A549 treated with RU486 at 1 μM for 4 hours (cell line): Measurements from ENCODE around the gene KRTAP6-3. TPM values are rescaled to one million over a fixed set of nuclear protein-coding genes. Genes with fewer than 3 reads are reported as not detected.

Experiments
- total RNA-seq: library from RNA; stranded (reverse); fragments of 200-300 nt; extraction: Qiagen RNA extraction; gene quantifications from 5 replicates; pipeline ENCODE4 v1.2.3, GENCODE V29; 2022; ENCODE audit warnings: low read depth

KRTAP6-3 gene, protein sequence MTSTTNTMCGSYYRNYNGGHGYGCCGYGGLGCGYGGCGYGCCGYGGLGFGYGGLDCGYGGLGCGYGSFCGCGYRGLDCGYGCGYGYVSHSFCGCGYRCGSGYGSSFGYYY
- total RNA-seq, result not detected in 5 replicates

DNA sequence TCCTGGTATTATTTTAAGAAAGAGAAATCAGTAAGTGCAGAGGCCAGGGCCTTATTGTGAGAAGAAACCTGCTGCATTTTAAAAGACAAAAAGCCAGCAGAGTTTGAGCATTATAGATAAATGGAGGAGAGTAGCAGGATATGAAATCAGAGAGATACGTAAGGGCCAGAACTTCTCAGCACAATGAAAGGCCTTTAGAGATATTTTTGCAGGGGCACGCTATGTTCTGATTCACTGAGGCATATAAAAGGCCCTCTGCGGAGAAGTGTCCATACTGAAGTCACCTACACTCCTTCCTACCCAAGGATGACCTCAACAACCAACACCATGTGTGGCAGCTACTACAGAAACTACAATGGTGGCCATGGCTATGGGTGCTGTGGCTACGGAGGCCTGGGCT lies at the start of gene KRTAP6-3:
Gene KRTAP6-3 (plus strand): TSS at position 301 of the 400 bp plus-strand sequence. CDS start 6 bp downstream, at position 307.

DNA sequence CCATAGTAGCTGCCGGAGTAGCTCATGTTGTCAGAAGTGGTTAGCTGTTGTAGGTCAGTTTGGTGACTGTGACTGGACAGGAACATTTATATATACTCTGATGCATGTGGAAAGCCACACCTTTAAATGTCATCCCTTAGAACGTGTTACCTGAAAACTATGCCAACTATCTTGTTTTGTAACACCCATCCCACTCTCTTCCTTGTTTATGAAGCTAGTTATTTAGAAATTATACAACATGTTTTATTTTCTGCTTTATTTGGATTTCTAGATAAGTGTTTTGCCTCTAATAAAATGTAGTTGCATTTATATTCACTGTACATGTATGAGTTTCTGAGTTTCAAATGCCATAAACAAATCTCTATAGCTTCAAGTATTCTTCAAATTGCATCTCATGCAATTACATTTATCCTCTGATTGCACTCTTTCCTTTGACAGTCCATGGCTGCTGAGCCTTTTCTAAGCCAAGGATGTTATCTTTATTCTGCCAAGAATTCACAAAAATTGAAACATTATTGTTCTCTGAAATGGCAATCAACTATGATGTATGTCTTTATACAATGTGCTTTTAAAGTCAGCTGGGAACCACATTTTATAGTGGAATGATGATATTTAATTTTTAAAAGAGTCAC lies 30.9 kb upstream of the KRTAP6-3 start, which contains the start of gene KRTAP19-7:
Gene KRTAP19-7 (minus strand): TSS at position 51 of the 632 bp plus-strand sequence. CDS start 25 bp downstream, at position 26.

DNA sequence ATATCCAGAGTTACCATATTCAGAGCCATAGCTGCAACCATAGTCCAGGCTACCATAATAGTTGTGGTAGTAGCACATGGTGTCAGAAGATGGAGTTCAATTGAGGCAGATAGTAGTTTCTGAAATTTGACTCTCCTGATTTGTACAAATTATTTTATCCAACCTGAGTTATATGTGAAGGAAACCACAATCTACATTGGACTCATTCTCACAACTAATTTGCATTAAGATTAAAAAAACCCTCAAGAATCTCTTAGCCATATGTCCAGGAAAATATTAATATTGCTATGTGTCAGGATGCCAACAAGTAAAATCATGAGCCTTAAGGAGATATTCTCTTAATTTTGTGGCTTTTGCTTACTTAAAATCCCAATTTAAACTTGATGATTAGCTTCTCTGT lies 1.9 kb upstream of the KRTAP6-3 start, which contains the start of gene KRTAP22-2:
Gene KRTAP22-2 (minus strand): TSS at position 101 of the 400 bp plus-strand sequence.

DNA sequence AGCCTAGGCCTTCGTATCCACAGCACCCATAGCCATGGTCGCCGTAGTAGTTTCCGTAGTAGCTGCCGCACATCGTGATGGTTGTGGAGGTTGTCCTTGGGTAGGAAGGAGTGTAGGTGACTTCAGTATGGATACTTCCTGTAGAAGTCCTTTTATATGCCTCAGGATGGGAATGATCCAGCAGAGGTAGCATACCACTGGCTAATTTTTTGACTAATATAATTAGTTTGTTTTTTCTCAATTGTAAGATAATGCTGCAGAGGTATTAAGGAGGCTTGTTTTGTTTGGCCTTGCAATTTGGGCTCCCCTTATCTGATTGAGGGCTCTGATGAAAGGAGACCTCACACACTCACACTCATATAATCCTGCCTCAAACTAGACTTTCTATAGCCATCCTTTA lies 6.6 kb downstream of the KRTAP6-3 start, which contains the start of gene KRTAP6-2:
Gene KRTAP6-2 (minus strand): TSS at position 101 of the 400 bp plus-strand sequence. CDS start 28 bp downstream, at position 73.

DNA sequence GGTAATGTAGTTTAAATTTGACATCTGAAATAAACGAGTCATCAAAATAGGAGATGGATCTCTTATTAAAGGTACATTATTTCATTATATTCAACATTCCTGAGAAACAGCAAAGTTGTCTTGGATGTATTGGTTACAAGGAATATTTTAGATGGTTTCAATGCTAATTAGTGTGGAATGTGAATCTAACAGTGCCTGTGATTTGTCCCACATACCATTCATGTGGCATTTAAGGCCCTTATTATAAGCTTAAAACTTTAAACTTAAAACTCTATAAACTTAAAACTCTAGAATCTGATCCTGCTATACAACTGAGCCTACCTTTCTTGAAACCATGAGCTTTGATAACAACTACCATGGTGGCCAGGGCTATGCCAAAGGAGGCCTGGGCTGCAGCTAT lies 8.5 kb downstream of the KRTAP6-3 start, which contains the start of gene KRTAP22-1:
Gene KRTAP22-1 (plus strand): TSS at position 301 of the 400 bp plus-strand sequence.

DNA sequence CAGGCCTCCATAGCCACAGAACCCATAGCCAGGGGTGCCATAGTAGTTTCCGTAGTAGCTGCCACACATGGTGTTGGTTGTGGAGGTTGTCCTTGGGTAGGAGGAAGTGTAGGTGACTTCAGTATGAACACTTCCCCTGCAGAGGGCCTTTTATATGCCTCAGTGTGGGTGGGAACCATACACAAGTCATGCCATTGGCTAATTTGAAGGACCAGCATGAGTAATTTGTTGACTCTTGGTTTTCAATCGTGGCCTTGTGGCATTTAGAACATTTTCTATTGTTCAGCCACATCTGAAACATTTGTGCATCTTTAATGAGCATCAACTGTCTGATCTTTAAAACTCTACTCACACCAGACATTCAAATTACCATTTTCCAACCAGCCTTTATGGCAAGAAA lies 21.6 kb downstream of the KRTAP6-3 start, which contains the start of gene KRTAP6-1:
Gene KRTAP6-1 (minus strand): TSS at position 95 of the 400 bp plus-strand sequence. CDS start 26 bp downstream, at position 69.

DNA sequence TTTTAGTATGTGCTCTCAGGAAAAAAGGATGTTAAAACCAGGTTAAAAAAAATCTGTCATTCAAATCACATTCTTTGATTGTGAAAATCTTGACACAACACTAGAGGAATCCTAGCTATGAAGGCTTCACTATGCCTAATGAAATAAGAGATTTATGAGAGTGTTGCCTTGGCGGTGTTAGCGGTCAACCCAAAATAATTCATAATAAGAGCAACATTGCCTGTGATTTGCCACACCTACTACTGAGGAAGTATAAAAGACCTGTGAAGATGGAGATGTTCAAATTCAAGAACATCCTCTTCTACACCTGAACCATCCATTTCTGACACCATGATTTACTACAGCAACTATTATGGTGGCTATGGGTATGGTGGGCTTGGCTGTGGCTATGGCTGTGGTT lies 23.9 kb downstream of the KRTAP6-3 start, which contains the start of gene KRTAP20-1:
Gene KRTAP20-1 (plus strand): TSS at position 301 of the 400 bp plus-strand sequence. CDS start 30 bp downstream, at position 331.

DNA sequence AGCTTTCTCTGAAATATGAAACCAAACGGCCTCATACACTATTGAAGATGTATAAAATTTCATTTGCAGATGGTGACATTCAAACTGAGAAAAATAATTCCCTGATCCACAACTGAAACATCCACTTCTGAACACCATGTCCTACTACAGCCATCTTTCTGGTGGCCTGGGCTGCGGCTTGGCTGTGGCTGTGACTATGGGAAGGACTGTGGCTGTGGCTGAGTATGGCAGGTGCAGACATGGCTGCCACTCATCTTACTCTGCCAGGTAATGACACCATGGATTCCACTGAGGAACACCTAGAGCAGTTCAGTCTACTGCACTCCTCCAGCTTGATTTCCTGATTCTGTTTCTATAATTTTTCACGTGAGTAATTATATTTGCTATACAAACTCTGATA lies 28.3 kb downstream of the KRTAP6-3 start, which contains the start of gene KRTAP20-4:
Gene KRTAP20-4 (plus strand): TSS at position 106 of the 400 bp plus-strand sequence.

DNA sequence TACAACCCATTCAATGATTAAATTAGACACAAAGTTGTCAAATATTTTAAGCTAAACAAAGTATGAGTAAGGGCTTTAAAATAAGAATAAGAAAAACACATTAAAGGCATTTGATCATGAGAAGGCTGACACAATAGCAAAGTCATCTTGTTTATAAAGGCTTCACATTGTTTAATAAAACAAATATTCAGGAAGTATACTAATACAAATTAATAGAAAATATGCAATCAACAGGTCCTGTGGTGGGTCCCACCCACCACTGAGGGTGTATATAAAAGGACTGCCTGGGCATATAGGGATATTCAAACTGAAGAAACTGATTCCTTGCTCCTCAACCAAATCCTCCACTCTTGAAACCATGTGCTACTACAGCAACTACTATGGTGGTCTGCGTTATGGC lies 42.7 kb downstream of the KRTAP6-3 start, which contains the start of gene KRTAP20-2:
Gene KRTAP20-2 (plus strand): TSS at position 301 of the 400 bp plus-strand sequence. CDS start 58 bp downstream, at position 359.

DNA sequence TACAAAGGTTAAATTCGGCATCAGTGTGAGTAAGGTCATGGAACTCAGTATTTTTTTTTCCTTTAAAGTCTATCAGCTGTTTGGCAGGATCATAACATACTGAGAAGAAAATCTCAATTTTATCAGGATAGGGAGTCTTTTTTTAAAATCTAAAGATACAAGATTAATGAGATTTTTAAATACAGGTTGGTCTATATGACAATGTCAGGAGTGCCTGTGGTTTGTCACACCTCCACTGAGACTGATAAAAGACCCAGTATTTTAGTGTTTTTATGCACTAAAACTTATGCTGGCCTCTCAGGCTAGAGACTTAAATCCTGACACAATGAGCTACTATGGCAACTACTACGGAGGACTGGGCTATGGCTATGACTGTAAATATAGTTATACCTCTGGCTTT lies 50.3 kb downstream of the KRTAP6-3 start, which contains the start of gene KRTAP20-3:
Gene KRTAP20-3 (plus strand): TSS at position 301 of the 400 bp plus-strand sequence.

Other genes starting within 250 kb of the KRTAP6-3 start
- not detected in 5 replicates for gene KRTAP23-1, start 243.8 kb upstream of the KRTAP6-3 start, total RNA-seq
- gene KRTAP13-2, start 220.2 kb upstream of the KRTAP6-3 start, total RNA-seq, result not detected in 5 replicates
- not detected in 5 replicates for gene KRTAP13-1, start 196.4 kb upstream of the KRTAP6-3 start, total RNA-seq
- gene KRTAP13-3, start 166.5 kb upstream of the KRTAP6-3 start, total RNA-seq, result not detected in 5 replicates
- gene KRTAP13-4, start 162.2 kb upstream of the KRTAP6-3 start, total RNA-seq, result not detected in 5 replicates
- not detected in 5 replicates for gene KRTAP15-1, start 152.2 kb upstream of the KRTAP6-3 start, total RNA-seq
- gene KRTAP19-1, start 112.1 kb upstream of the KRTAP6-3 start, total RNA-seq, result not detected in 5 replicates
- not detected in 5 replicates for gene KRTAP19-2, start 105.0 kb upstream of the KRTAP6-3 start, total RNA-seq
- gene KRTAP19-3, start 100.4 kb upstream of the KRTAP6-3 start, total RNA-seq, result not detected in 5 replicates
- gene KRTAP19-4, start 95.3 kb upstream of the KRTAP6-3 start, total RNA-seq, result not detected in 5 replicates
- not detected in 5 replicates for gene KRTAP19-5, start 90.3 kb upstream of the KRTAP6-3 start, total RNA-seq
- gene KRTAP19-6, start 50.6 kb upstream of the KRTAP6-3 start, total RNA-seq, result not detected in 5 replicates
- gene KRTAP19-7, start 31.1 kb upstream of the KRTAP6-3 start, total RNA-seq, result not detected in 5 replicates
- gene KRTAP22-2, start 2.0 kb upstream of the KRTAP6-3 start, total RNA-seq, result not detected in 5 replicates
- gene KRTAP6-2, start 6.5 kb downstream of the KRTAP6-3 start, total RNA-seq, result not detected in 5 replicates
- gene KRTAP22-1, start 8.6 kb downstream of the KRTAP6-3 start, total RNA-seq, result not detected in 5 replicates
- not detected in 5 replicates for gene KRTAP6-1, start 21.5 kb downstream of the KRTAP6-3 start, total RNA-seq
- gene KRTAP20-1, start 24.0 kb downstream of the KRTAP6-3 start, total RNA-seq, result not detected in 5 replicates
- gene KRTAP20-4, start 28.2 kb downstream of the KRTAP6-3 start, total RNA-seq, result not detected in 5 replicates
- gene KRTAP20-2, start 42.8 kb downstream of the KRTAP6-3 start, total RNA-seq, result not detected in 5 replicates
- gene KRTAP20-3, start 50.4 kb downstream of the KRTAP6-3 start, total RNA-seq, result not detected in 5 replicates
- gene KRTAP21-3, start 126.3 kb downstream of the KRTAP6-3 start, total RNA-seq, result not detected in 5 replicates
- not detected in 5 replicates for gene KRTAP21-2, start 154.8 kb downstream of the KRTAP6-3 start, total RNA-seq
- not detected in 5 replicates for gene KRTAP21-1, start 163.0 kb downstream of the KRTAP6-3 start, total RNA-seq
- gene KRTAP8-1, start 220.8 kb downstream of the KRTAP6-3 start, total RNA-seq, result not detected in 5 replicates
- gene KRTAP7-1, start 237.3 kb downstream of the KRTAP6-3 start, total RNA-seq, result not detected in 5 replicates